DOHH2 (cell line): Measurements from ENCODE around the gene CACNG7.

Experiments
- EZH2phosphoT487 ChIP-seq: fragments of 200-600 bp; sonication (generic); IDR thresholded peaks from 2 replicates; pipeline ENCODE4 v1.6.1; 2017; ENCODE audit warnings: borderline replicate concordance, mild to moderate bottlenecking, antibody characterized with exemption, low read length, moderate library complexity, mixed read lengths
- TF ChIP-seq, protein P1 (sequence below): fragments of 200-600 bp; sonication (generic); IDR thresholded peaks from one replicate; pipeline ENCODE4 v1.5.1; 2014; ENCODE audit warnings: antibody characterized with exemption, mild to moderate bottlenecking, low read depth, low read length; ENCODE audit not compliant: poor library complexity, severe bottlenecking

DNA sequence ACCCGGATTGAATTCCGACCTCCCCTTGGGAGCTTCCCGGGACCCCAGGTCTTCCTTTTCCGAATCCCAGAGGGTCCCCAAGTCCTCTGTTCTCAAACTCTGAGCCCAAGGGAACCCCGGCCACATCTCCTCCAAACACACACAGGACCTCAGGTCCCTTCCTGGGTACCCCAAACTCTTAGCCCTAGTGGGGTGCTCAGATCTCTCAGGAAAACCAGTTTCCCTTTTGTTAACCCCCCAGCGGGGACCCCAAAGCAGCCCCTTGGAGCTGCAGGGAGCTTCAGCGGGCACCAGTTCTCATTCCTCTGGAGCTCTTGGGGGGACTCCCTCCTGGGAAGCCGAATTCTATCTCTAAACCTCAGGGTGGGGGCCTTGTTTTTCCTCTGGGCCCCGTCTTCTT is 83.1 kb downstream of the CACNG7 start:
- TF ChIP-seq, protein P1, sequence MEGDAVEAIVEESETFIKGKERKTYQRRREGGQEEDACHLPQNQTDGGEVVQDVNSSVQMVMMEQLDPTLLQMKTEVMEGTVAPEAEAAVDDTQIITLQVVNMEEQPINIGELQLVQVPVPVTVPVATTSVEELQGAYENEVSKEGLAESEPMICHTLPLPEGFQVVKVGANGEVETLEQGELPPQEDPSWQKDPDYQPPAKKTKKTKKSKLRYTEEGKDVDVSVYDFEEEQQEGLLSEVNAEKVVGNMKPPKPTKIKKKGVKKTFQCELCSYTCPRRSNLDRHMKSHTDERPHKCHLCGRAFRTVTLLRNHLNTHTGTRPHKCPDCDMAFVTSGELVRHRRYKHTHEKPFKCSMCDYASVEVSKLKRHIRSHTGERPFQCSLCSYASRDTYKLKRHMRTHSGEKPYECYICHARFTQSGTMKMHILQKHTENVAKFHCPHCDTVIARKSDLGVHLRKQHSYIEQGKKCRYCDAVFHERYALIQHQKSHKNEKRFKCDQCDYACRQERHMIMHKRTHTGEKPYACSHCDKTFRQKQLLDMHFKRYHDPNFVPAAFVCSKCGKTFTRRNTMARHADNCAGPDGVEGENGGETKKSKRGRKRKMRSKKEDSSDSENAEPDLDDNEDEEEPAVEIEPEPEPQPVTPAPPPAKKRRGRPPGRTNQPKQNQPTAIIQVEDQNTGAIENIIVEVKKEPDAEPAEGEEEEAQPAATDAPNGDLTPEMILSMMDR: no peak
- TF ChIP-seq EZH2phosphoT487: no peak
